Activated CD4-positive, alpha-beta T cell treated with anti-CD3 and anti-CD28 coated beads for 4 hours (primary cell): ENCODE results near the gene PTPRN2.
"Not testable (repeated sequence)": the region's sequence is repeated elsewhere in the genome, so short reads cannot be mapped to it uniquely, and the experiment has no call there.

ENCODE experiments used
- DNase-seq, 2 donors: peaks; one replicate each; pipeline ENCODE4 v3.0.0-alpha.2; 2020

The PTPRN2 gene

GRCh38 chr7:158377800-158378623 lies 209.6 kb downstream of the PTPRN2 start:
- no peak for DNase-seq

GRCh38 chr7:158376839-158377186 lies 210.8 kb downstream of the PTPRN2 start:
- not testable (repeated sequence) for DNase-seq

DNA sequence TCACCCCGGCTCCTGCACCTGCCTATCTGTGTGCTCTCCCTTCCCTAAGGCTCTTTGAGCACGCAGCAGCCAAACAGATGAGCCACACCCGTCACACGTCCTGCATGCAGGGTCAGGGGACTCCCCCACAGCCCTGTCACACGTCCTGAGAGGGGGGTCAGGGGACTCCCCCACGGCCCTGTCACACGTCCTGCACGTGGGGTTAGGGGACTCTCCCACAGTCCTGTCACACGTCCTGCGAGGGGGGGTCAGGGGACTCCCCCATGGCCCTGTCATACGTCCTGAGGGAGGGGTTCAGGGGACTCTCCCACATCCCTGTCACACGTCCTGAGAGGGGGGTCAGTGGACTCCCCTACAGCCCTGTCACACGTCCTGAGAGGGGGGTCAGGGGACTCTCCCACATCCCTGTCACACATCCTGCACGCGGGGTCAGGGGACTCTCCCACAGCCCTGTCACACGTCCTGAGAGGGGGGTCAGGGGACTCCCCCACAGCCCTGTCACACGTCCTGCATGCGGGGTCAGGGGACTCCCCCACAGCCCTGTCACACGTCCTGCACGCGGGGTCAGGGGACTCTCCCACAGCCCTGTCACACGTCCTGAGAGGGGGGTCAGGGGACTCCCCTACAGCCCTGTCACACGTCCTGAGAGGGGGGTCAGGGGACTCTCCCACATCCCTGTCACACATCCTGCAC lies 211.3 kb downstream of the PTPRN2 start:
- DNase-seq: not testable (repeated sequence)

DNA sequence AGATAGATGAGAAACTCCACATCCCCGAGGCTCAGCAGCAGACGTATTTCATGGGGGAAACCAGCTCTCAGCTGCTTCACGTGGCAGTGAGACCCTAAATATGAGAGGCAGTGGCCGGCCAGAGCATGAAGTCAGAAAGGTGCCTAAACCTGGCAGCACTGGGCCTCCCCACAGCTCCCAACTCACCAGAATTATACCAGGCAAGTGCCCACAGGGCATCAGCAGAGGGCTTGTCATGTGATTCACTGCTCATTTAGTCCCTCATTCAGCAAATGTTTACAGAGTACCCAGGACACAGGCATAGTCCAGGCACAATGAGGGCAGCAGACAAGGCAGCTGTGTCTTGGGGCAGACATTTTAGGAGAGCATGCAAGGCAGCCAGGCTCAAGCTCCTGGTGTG lies 212.6 kb downstream of the PTPRN2 start:
- no peak for DNase-seq

- DNase-seq: no peak
Observed at GRCh38 chr7:158374586-158374985, 213.0 kb downstream of the PTPRN2 start.

DNA sequence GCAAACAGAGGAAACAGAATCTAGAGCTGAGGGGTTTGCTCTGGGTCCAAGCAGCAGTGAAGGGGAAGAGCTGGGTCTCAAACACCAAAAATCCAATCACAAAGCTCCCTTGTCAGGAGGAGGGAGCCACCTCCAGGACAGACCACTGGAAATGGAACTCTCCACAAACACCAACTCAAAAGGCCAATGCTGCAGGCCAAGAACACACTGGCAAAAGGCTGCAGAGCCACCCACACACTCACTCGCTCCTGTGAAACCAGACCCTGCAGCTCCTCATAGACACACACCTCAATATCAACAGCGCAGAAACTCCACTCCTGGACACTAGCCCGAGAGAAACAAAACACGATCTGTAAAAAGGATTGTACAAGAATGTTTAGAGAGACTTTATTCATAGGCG lies 213.5 kb downstream of the PTPRN2 start:
- DNase-seq: no peak

DNA sequence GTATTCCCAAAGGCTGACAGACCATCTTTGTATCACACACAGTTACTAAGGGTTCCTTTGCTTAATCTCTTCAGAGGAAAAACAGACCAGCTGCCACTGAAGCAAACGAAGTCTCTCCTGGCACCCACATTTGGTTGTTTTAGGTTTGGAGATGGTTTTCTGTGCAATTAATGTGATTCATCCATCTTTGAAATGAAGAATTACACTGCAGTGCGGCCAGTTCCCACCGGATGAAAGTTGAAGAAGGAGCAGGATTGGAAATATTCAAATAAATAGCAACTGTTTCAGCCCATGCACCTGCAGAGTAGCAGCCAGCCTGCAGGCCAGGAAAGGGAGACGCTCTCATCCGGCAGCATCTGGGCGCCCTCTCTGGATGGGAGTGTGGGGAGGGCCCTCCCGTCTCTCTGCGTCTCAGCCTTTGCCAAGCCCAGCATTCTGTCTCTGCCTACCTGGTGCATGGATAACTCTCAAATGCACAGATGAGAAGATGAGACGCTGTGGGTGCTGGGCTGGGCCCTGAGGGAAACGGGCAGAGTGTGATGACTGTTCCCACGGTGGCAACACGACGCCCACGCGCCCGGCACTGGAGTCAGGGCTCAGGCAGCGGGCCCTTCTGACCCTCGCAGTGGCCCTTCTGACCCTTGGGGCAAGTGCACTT lies 214.0 kb downstream of the PTPRN2 start:
- no peak for DNase-seq

DNA sequence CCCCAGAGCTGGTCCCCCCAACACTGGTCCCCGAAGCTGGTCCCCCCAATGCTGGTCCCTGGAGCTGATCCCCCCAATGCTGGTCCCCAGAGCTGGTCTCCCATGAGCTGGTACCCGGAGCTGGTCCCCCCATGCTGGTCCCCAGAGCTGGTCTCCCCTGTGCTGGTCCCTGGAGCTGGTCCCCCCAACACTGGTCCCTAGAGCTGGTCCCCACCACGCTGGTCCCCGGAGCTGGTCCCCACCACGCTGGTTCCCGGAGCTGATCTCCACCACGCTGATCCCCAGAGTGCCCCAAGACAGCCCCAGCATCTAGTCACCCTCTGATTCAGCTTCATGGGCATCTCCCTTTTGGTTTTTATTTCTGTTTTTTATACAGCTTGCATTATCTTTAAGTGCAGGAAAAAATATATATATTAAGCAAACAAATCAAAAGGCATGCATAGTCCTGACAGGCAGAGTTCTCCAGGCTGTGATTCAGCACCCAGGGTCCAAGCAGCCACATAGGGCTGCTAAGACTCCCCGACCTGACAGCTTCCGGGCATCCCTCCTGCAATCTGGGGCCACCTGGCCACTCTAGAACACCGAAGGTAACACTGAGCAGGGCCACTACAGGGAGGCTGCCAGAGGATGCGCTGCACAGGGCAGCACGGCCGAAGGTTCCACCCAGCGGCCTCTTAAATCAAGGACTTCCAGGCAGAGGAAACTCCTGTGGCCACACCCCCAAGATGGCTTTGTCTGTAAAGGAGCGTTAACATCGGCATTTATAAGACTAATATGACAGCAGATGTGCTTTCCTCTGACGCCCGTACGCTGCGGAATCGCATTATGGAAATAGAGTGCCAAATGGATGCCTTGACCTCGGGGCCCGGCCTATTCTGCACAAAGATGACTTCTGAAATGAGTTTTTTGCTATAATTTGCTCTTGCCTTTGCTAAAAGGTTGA lies 215.0 kb downstream of the PTPRN2 start:
- DNase-seq: no peak

DNA sequence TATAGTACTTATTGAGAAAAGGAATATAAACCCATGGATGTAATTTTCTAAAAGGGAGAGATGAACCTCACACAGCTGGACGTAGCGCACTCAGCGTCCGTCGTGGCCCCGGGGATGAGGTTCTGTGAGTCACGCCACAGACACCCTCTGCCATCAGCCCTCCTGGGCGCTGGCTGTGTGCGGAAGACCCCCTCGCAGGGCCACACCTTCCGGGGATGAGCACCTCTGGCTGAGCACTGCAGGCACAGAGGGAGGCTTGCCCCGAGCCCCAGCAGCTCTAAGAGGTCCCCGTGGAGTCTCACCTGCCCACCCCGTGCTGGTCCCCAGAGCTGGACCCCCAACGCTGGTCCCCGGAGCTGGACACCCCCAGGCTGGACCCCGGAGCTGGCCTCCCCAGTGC lies 215.8 kb downstream of the PTPRN2 start:
- DNase-seq: no peak

DNA sequence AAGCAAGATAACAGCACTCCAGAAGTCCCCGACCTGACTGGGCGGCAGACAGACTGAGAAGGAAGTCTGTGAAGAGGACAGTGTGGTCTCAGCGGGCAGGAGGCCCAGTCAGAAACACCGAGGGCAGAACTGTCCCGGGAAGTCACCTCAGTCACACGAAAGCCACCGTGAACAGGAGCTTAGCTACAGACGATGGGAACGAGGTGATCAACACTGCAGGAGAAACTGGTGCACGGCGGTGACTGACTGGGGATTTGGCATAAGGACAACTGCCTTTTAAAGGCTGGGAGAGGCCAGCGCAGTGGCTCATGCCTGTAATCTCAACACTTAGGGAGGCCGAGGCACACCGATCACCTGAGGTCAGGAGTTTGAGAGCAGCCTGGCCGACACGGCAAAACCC lies 217.8 kb downstream of the PTPRN2 start:
- no peak for DNase-seq

DNA sequence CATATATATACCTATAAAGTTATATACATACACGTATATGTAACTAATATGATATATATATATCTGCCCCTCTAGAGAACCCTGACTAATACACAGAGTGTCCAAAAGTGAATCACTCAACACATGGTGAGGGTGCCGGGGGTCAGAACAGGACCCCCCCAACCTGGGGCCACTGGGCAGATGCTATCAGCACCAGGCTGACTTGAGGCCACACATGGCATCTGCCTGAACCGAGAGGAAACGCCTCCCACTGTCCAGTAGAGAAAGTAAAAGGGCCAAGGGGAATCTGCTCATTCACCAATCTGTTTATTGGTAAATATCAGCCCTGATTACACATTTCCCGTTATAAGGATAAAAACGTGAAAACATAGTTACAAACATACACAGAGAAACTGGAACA lies 218.3 kb downstream of the PTPRN2 start:
- no peak for DNase-seq

DNA sequence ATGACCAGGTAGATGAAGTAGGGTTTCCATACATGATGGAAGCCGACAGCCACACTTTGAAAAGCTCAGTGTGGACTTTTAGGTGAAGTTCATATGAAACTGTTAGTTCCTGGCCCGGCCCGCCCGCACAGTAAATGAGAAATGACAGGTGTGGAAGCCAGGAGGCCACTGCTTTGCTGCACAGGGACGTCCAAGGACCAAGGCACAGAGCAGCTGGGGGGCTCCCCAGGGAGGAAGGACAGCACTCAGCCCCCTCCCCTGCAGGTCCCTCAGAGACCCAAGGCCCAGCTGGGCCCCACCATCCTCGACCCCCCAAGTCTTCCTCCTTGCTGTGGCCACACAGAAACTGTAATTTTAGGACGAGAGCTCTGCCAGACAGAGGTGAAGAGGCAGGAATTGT lies 219.2 kb downstream of the PTPRN2 start:
- no peak for DNase-seq

DNA sequence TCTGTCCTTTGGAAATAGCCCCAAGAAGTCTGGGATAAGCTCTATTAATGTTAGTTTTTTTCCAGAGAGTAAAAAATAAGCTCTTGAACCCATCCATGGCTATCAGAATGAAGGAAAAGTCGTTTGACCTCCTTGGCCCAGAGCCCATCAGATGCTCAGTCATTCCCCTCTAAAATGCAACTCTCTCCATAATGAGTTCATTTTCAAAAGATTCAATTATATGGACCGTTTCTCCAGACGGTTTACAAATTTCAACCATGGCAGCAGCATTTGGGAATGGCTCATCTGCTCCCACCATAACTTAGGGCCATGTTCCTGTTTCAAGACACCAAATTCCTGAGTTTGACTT lies 220.0 kb downstream of the PTPRN2 start:
- DNase-seq: no peak

GRCh38 chr7:158366916-158367633 lies 220.5 kb downstream of the PTPRN2 start:
- DNase-seq: no peak

DNA sequence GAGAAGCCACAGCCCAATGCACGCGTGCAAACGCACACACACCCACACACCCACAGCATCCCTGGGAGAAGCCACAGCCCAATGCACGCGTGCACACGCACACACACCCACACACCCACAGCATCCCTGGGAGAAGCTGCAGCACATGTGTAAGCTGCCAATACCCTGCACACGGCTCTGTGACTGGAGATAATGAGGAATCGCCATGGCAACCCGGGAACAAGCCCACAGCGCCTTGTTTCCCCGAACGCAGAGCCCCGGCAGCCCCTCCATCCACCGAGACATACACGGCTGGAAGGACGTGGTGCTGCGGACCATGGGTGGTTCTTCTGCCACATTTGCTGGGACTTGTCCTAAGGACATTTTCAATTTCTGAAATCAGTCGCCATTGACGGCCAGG lies 221.3 kb downstream of the PTPRN2 start:
- DNase-seq: no peak

- DNase-seq: no peak
Observed at GRCh38 chr7:158365267-158365666, 222.4 kb downstream of the PTPRN2 start.

DNA sequence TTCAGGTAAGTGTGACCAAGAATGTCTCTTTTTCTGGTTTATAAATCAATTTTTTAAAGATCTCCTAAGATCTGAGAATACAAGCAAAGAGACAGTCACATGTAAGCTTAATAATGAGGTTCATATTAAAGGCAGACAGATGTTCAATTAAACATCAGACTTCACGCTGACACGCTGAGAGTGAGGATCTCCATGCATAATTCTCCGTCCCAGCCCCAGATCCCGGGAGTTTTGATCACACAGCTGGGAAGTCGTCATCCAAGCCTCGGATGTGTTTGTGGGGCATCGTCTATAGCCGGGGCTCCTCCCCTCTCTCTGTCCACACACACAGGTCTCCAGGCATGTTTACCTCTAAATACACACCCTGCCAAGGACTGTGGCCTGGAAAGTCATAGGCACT lies 223.2 kb downstream of the PTPRN2 start:
- DNase-seq: no peak

DNA sequence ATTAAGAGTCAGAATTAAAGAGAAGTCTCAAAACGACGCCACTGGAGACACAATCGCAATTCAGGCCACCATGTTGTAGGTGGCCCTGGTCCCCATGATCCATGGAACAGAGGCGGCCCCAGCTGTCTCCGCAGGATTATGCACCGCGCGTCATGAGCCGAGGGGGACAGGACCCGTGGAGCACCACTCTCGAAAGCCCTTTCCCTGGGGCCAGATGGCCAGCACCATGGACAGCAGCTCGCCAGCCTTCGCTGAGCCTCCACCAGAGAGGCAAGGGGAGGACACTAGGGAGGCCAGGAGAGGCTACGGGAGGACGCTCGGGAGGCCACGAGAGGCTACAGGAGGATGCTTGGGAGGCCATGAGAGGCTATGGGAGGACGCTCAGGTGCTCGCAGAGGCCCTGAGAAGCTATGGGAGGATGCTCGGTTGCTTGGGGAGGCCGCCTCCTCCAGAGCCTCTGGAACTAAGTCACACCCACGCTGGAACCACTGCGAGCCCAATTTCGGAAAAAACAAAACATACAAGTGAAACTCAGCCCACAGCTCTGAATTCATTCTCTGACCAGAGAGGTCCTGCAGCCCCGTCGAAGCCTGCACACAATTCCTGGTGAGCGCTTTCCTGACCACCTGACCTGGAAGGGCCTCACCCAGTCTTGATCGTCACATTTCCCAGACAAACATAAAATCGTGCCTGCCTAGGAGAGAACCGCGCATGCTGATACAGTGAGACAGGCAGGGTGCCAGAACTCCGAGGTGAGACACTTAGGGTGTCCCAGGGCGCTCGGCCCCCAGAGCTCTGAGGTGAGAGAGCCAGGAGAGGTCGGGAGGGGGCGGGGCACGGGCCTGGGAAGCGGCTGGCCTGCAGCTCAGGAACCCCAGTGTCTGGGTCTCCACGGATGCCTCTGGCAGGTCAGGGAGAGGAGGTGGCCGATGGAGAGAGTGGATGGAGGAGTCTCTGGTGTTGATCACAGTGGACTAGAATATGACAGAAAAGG lies 224.4 kb downstream of the PTPRN2 start:
- no peak for DNase-seq

GRCh38 chr7:158362001-158362400 lies 225.6 kb downstream of the PTPRN2 start:
- no peak for DNase-seq

DNA sequence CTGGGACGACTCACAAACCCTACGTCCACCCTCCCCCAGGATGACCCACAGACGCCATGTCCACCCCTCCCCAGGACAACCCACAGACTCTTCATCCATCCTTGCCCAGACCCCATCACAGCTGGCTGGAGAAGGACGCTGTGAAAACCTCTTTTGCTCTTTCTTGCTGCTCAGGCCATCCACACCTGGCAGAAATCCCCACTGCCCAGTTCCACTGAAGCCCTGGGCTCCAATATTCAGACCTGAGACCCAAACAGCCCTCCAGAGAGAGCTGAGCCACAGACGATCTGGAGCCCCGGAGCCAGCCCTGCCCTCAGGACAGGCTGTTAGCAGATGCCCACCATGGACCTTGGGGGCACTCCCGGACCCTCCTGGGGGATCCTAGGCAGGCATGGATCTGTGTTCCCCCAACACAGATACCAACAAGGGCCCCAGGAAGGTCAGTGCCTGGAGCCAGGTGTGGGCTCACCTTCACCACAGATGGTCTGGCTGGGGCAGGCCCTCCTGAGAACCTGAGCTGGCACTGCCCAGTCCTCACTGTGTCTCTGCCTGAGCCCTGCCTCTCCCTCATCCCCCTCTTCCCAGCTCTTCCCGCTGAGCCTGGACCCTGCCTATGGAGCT lies 226.2 kb downstream of the PTPRN2 start:
- DNase-seq: no peak
